Epithelial cell of esophagus (primary cell): ENCODE measurements around the gene ETV6.

Experiments used
- DNase-seq: peaks from one replicate; pipeline ENCODE4 v3.0.0; 2010; ENCODE audit warnings: low read depth
- H3K4me3 ChIP-seq: 2 replicates; pipeline ENCODE4 v1.5.1; 2011; ENCODE audit warnings: mild to moderate bottlenecking, low read length, control low read depth
- TF ChIP-seq, protein P1 (sequence below): IDR thresholded peaks from 2 replicates; pipeline ENCODE4 v1.5.1; 2011; ENCODE audit warnings: low read depth, mild to moderate bottlenecking, low read length, control low read depth, inconsistent platforms; ENCODE audit not compliant: insufficient read depth; ENCODE audit errors: missing control alignments

Gene ETV6

DNA sequence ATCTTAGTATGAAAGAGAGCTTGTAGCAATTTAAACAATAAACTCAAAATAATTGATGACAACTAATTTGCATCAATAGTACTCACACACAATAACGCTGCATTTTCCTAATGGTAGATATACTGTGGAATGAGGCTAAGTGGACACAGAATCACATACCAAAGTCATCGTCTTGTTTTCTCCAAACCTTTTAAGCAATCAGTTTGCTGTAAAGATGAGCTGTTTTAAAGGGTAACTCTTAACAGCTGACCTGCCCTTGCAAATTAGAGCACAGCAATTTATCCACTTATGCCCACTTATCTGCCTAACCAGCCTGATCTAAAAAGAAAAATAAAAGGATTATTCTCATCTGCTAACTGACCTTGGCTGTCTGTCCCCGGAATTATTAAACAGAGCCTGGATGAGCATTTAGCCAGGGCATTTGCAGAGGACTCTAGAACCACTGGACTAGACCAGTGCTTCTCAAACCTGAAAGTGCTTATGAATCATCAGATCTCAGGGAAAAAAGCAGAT lies 247.0 kb downstream of the ETV6 start:
- H3K4me3 ChIP-seq, result no peak overlapping the region
- TF ChIP-seq, protein P1, sequence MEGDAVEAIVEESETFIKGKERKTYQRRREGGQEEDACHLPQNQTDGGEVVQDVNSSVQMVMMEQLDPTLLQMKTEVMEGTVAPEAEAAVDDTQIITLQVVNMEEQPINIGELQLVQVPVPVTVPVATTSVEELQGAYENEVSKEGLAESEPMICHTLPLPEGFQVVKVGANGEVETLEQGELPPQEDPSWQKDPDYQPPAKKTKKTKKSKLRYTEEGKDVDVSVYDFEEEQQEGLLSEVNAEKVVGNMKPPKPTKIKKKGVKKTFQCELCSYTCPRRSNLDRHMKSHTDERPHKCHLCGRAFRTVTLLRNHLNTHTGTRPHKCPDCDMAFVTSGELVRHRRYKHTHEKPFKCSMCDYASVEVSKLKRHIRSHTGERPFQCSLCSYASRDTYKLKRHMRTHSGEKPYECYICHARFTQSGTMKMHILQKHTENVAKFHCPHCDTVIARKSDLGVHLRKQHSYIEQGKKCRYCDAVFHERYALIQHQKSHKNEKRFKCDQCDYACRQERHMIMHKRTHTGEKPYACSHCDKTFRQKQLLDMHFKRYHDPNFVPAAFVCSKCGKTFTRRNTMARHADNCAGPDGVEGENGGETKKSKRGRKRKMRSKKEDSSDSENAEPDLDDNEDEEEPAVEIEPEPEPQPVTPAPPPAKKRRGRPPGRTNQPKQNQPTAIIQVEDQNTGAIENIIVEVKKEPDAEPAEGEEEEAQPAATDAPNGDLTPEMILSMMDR, result no peak
- DNase-seq, result no peak

DNA sequence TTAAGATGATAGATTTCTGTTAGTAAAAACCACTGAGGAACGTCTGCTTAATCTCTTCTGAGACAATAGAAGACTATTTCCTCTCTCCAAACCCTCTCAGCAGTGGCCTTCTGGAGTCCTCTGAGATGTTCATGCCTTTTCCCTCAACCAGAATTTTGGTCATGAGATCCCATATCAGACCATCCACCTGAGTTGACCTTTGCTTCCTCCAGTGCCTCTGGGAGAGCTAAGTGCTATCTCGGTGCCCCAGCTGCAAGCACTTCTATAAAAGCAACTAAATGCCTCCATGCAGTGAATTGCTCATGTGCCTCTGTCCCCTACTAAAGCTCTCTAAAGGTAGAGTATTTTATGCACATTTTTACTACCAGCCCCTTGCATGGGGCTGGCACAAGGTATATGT lies 248.4 kb downstream of the ETV6 start:
- DNase-seq, result no peak
- H3K4me3 ChIP-seq, result no peak overlapping the region
- TF ChIP-seq, protein P1, result no peak

DNA sequence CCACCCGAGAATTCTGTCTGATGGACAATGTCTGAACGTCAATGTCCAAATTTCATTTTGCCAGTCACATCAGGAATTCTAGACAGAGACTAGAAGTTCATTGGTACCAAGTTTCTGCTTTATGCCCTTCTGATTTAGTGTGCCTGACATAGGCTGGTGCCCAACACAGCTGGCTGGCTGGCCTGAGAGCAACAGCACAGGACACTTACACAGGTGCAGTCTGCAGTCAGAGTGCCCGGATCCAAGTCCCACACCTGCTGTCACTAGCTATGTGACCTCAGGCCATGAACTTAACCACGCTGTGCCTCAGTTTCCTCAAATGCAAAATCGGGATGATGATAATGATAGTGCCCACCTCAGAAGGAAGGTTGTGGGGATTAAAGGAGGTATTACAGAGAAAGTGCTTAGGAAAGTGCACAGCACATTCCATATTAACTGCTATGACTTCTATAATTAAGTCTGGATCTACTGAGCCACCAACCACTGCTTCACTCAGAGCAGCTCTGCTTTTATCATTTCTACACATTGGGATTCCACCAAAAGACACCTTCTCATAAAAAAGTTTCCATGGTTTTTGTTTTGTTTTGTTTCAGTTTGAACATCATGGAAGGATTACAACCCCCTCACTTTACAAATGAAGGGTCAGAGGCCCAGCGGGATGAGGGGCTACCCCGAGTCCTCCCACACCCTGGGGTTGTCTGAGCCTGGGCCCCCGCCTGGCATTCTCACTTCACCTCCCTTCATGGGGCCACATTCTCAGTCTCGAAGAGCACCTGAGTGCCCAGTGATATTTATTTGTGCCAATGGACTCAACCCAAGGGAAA lies 252.4 kb downstream of the ETV6 start:
- TF ChIP-seq, protein P1, result no peak
- no peak for DNase-seq
- no peak overlapping the region for H3K4me3 ChIP-seq

DNA sequence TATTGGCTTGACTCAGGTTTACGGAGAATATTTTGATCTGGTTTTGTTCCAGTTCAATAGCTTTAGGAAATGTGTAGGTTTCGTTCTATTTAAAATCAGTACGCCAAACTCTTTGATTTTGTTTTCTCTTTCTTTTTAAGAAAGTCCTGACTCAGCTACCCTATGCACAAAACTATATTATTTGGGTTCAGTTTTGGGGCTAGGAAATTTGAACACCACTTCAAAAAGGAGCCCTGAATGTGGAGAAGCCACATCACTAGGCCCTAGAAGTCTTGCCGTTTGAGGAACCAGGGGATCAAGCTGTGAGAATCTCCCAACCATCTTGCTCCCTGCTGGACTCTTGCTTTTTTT lies 253.0 kb downstream of the ETV6 start:
- no peak overlapping the region for H3K4me3 ChIP-seq
- no peak for DNase-seq
- TF ChIP-seq, protein P1, result no peak

DNA sequence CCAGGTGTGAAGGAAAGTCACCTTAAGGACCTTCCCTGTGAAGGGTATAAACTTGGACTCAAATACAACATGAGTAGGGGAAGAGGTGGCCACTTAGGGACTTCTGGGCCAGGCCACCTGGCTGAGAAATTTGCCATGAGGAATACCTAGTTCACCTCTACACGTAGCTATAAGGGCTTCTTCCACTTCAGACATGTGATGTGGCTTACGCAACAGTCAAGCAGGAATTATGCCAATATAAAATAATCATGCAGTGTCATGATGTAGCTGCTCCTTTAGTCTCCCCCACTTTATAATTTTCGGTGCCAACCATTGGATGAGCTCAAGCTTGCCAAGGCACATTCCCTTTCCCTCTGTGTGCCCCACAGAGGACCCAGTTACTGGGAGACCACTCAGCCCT lies 254.7 kb downstream of the ETV6 start:
- DNase-seq, result peak; percentile 53
- TF ChIP-seq, protein P1, result no peak
- H3K4me3 ChIP-seq, result no peak overlapping the region

DNA sequence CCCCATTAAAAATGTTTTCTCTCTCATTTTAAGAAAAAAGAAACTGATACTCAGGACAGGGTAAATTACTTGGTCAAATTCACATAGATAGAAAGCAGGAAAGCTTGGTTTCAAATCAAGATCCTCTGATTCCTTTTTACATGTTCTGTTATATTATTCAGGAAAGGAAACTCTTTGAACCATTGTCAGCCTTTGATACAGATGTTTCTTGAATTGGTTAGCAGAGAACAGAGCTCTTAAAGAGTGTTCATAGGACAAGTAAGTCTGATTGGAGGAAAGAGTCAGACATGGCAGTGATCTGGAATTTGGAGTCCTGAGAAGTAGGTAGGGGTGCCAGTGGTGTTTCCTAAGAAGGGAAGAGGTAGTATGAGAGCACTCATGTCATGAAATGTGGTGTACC lies 256.1 kb downstream of the ETV6 start:
- H3K4me3 ChIP-seq, result no peak overlapping the region
- TF ChIP-seq, protein P1, result no peak
- DNase-seq, result no peak
